Caco-2 (cell line): ENCODE results near the gene CACNA1S. TPM values are rescaled to one million over a fixed set of nuclear protein-coding genes. Genes with fewer than 3 reads are reported as not detected.
A peak's percentile ranks its signal among the peaks of the same experiment; 100 is the strongest.

Source experiments
- BruUV-seq: library from RNA; stranded (reverse); fragments of 400-500 nt; replicated peaks from 2 replicates; lab custom pipeline; 2021; lab: Mats Ljungman, UMichigan
- CTCF ChIA-PET: fragments of 300-600 bp; sonication (Branson Sonifier 250); formaldehyde crosslinking; loops from one replicate; lab custom pipeline; 2022; ENCODE audit warnings: antibody characterized with exemption; lab: Charles Lee
- POLR2A ChIA-PET: fragments of 300-600 bp; sonication (Branson Sonifier 250); formaldehyde crosslinking; loops from one replicate; lab custom pipeline; 2022; ENCODE audit warnings: antibody characterized with exemption; lab: Charles Lee
- DNase-seq, 2 experiments: peaks; one replicate each; pipeline versions ENCODE4 v3.0.0 to v3.0.0-alpha.2; 2020 to 2022
- H3K27me3 ChIP-seq: replicated peaks from 2 replicates; pipeline ENCODE4 v1.6.0; 2011; ENCODE audit warnings: low read length; ENCODE audit not compliant: control insufficient read depth, insufficient read depth
- H3K36me3 ChIP-seq: 2 replicates; pipeline ENCODE4 v1.5.1; 2011; ENCODE audit warnings: low read length; ENCODE audit not compliant: control insufficient read depth, insufficient read depth
- H3K4me1 ChIP-seq: fragments of 250-450 bp; sonication (Bioruptor Pico); 2 replicates; pipeline ENCODE4 v1.5.1; 2020; ENCODE audit warnings: mild to moderate bottlenecking
- H3K4me3 ChIP-seq: 2 replicates; pipeline ENCODE4 v1.5.1; 2011; ENCODE audit warnings: low read depth, mild to moderate bottlenecking, control low read depth, low read length
- H3K9me3 ChIP-seq: fragments of 250-450 bp; sonication (Bioruptor Pico); 2 replicates; pipeline ENCODE4 v1.5.1; 2020; ENCODE audit warnings: mild to moderate bottlenecking, moderate library complexity
- H3K27ac Mint-ChIP-seq: one replicate; pipeline ENCODE4 v1.8.0; 2022; ENCODE audit warnings: mixed read lengths; ENCODE audit not compliant: unreplicated experiment
- H3K27me3 Mint-ChIP-seq: one replicate; pipeline ENCODE4 v1.8.0; 2022; ENCODE audit warnings: mixed read lengths; ENCODE audit not compliant: insufficient read depth, unreplicated experiment
- H3K36me3 Mint-ChIP-seq: one replicate; pipeline ENCODE4 v1.8.0; 2022; ENCODE audit warnings: mild to moderate bottlenecking, mixed read lengths; ENCODE audit not compliant: insufficient read depth, unreplicated experiment
- H3K4me1 Mint-ChIP-seq: one replicate; pipeline ENCODE4 v1.8.0; 2022; ENCODE audit warnings: low read depth, mixed read lengths; ENCODE audit not compliant: unreplicated experiment
- H3K4me3 Mint-ChIP-seq: one replicate; pipeline ENCODE4 v1.8.0; 2022; ENCODE audit warnings: mild to moderate bottlenecking, moderate library complexity, mixed read lengths; ENCODE audit not compliant: unreplicated experiment
- H3K9me3 Mint-ChIP-seq: one replicate; pipeline ENCODE4 v1.8.0; 2022; ENCODE audit warnings: mixed read lengths; ENCODE audit not compliant: unreplicated experiment
- CTCF ChIP-seq, 2 experiments: fragments of 200-600 bp in 1 of 2; IDR thresholded peaks; 1 replicate in 1 of 2; 2 replicates in 1 of 2; pipeline versions ENCODE4 v1.5.1 to v1.8.0; 2011 to 2022; ENCODE audit warnings: antibody characterized with exemption in 1 of 2, control low read depth in 1 of 2, inconsistent platforms in 1 of 2, low read depth in 1 of 2, low read length in 1 of 2, mild to moderate bottlenecking in 1 of 2, moderate library complexity in 1 of 2; ENCODE audit not compliant: insufficient read depth in 1 of 2, severe bottlenecking in 1 of 2, unreplicated experiment in 1 of 2
- intact Hi-C: fragments of 100-400 bp; cut with micrococcal nuclease; formaldehyde crosslinking; loops from one replicate; pipeline ENCODE4 v1.10.0; 2022; ENCODE audit not compliant: unreplicated experiment
- total RNA-seq: library from RNA; stranded (reverse); gene quantifications from 2 replicates; pipeline ENCODE4 v1.2.3, GENCODE V29; 2022

Gene CACNA1S
- total RNA-seq, 1 experiment from 2014 or later, result 0.07 TPM

- Histone ChIP-seq H3K9me3 (no peaks in the 10 kb centered on the region), H3K4me3 (no peak overlapping the region), H3K4me1 (0 out of 2 replicates have a peak, but pooled peaks cover 7% of the 10 kb centered on the region), H3K27me3 (no peaks in the 10 kb centered on the region), H3K36me3 (no peaks in the 10 kb centered on the region)
- no peak for DNase-seq
- Mint-ChIP-seq H3K27me3 (no peaks in the 10 kb centered on the region), H3K4me1 (peaks cover 14% of the 10 kb centered on the region), H3K36me3 (no peaks in the 10 kb centered on the region), H3K27ac (no peak overlapping the region), H3K9me3 (no peaks in the 10 kb centered on the region), H3K4me3 (no peak overlapping the region)
- CTCF ChIA-PET, result interaction anchor here (0.9 kb wide), 1 partner anchor 73 kb away, joined by 3 read pairs; no protein-coding TSS in a partner anchor
- BruUV-seq, result no TSS peak
- intact Hi-C loops, result no loop called here
- POLR2A ChIA-PET, result no interaction called here
- no peak for TF ChIP-seq CTCF (IDR thresholded peaks at IDR 0.05; ENCODE audit: insufficient read depth in 1 of 2, low read depth in 1 of 2, low read length in 1 of 2, severe bottlenecking in 1 of 2, unreplicated experiment in 1 of 2)
Observed at GRCh38 chr1:201115390-201115937, 3.2 kb upstream of the CACNA1S start.

- TF ChIP-seq CTCF (IDR thresholded peaks at IDR 0.05; ENCODE audit: insufficient read depth in 1 of 2, low read depth in 1 of 2, low read length in 1 of 2, severe bottlenecking in 1 of 2, unreplicated experiment in 1 of 2), result peak; percentile 85 to 90
- Mint-ChIP-seq H3K27me3 (no peaks in the 10 kb centered on the region), H3K36me3 (no peaks in the 10 kb centered on the region), H3K4me3 (peak overlapping the region; percentile 24), H3K4me1 (peaks cover 15% of the 10 kb centered on the region), H3K27ac (no peak overlapping the region), H3K9me3 (no peaks in the 10 kb centered on the region)
- Histone ChIP-seq H3K36me3 (no peaks in the 10 kb centered on the region), H3K4me1 (0 out of 2 replicates have a peak, but pooled peaks cover 9% of the 10 kb centered on the region), H3K4me3 (no peak overlapping the region), H3K9me3 (no peaks in the 10 kb centered on the region), H3K27me3 (no peaks in the 10 kb centered on the region)
- peak; percentile 86 to 87 for DNase-seq
- ChIA-PET POLR2A (interaction anchor here (0.8 kb wide), 1 partner anchor 23 kb away, joined by 7 read pairs; no protein-coding TSS in a partner anchor), CTCF (interaction anchor here (0.6 to 1.5 kb wide), 10 partner anchors 29 to 556 kb away, joined by 3 to 15 read pairs (median 4); no protein-coding TSS in a partner anchor)
- BruUV-seq, result no TSS peak
- intact Hi-C loops, result loop anchor here (1.0 to 5.0 kb wide), 5 partner anchors 24 to 222 kb away; partner anchors contain the start of gene INAVA
Observed at GRCh38 chr1:201114245-201115131, 2.3 kb upstream of the CACNA1S start.
